Endothelial cell of umbilical vein (primary cell): ENCODE measurements around the gene MBD2.

Source experiments
- CTCF ChIP-seq, 2 donors: IDR thresholded peaks; 1 replicate in 1 of 2; 2 replicates in 1 of 2; pipeline ENCODE4 v1.5.1; 2011; ENCODE audit warnings: low read length in 2 of 2, mild to moderate bottlenecking in 2 of 2, moderate library complexity in 2 of 2, control low read depth in 1 of 2, inconsistent platforms in 1 of 2, low read depth in 1 of 2; ENCODE audit not compliant: insufficient read depth in 1 of 2; ENCODE audit errors: extremely low read depth in 1 of 2
- EZH2 ChIP-seq: IDR thresholded peaks from 2 replicates; pipeline ENCODE4 v1.6.1; 2012; ENCODE audit warnings: borderline replicate concordance, low read depth, mild to moderate bottlenecking, moderate library complexity, low read length, inconsistent platforms; ENCODE audit not compliant: severe bottlenecking
- FOS ChIP-seq: IDR thresholded peaks from 2 replicates; pipeline ENCODE4 v1.6.1; 2011; ENCODE audit warnings: mild to moderate bottlenecking, low read length, moderate library complexity, borderline replicate concordance; ENCODE audit not compliant: insufficient read depth
- GATA2 ChIP-seq: IDR thresholded peaks from 2 replicates; pipeline ENCODE4 v1.7.0; 2011; ENCODE audit warnings: low read depth, mild to moderate bottlenecking, moderate library complexity, mixed read lengths, low read length; ENCODE audit not compliant: insufficient read length, insufficient read depth
- JUN ChIP-seq: IDR thresholded peaks from 2 replicates; pipeline ENCODE4 v1.6.1; 2011; ENCODE audit warnings: borderline replicate concordance, low read depth; ENCODE audit not compliant: insufficient read length, insufficient read depth
- MAX ChIP-seq: IDR thresholded peaks from 2 replicates; pipeline ENCODE4 v1.6.1; 2011; ENCODE audit not compliant: insufficient read depth, insufficient read length
- POLR2A ChIP-seq: IDR thresholded peaks from 2 replicates; pipeline ENCODE4 v1.6.1; 2012; ENCODE audit warnings: low read depth, mild to moderate bottlenecking, control low read depth, low read length
- POLR2AphosphoS5 ChIP-seq: IDR thresholded peaks from 2 replicates; pipeline ENCODE4 v1.6.1; 2012; ENCODE audit warnings: low read depth, mild to moderate bottlenecking, control low read depth, low read length, moderate library complexity; ENCODE audit not compliant: insufficient read depth

- TF ChIP-seq POLR2A (no peak), CTCF (IDR thresholded peaks at IDR 0.05; ENCODE audit: extremely low read depth in 1 of 2, insufficient read depth in 1 of 2, low read depth in 1 of 2, low read length in 2 of 2) (no peak), POLR2AphosphoS5 (no peak), MAX (no peak), GATA2 (no peak), JUN (no peak), FOS (no peak), EZH2 (no peak)
Observed at GRCh38 chr18:54102123-54102522, 122.3 kb downstream of the MBD2 start.
